LNCaP clone FGC (cell line): Measurements from ENCODE around the gene PCP4.

Source experiments
- DNase-seq: peaks from one replicate; pipeline ENCODE4 v3.0.0-alpha.2; 2011; ENCODE audit warnings: low read depth
- H3K4me3 ChIP-seq: 2 replicates; pipeline ENCODE4 v1.5.1; 2011; ENCODE audit warnings: mild to moderate bottlenecking, low read depth, low read length, control low read depth
- CTCF ChIP-seq: IDR thresholded peaks from 2 replicates; pipeline ENCODE4 v1.5.1; 2012; ENCODE audit warnings: mild to moderate bottlenecking; ENCODE audit not compliant: control insufficient read depth, insufficient read depth; ENCODE audit errors: extremely low read depth

The PCP4 gene

DNA sequence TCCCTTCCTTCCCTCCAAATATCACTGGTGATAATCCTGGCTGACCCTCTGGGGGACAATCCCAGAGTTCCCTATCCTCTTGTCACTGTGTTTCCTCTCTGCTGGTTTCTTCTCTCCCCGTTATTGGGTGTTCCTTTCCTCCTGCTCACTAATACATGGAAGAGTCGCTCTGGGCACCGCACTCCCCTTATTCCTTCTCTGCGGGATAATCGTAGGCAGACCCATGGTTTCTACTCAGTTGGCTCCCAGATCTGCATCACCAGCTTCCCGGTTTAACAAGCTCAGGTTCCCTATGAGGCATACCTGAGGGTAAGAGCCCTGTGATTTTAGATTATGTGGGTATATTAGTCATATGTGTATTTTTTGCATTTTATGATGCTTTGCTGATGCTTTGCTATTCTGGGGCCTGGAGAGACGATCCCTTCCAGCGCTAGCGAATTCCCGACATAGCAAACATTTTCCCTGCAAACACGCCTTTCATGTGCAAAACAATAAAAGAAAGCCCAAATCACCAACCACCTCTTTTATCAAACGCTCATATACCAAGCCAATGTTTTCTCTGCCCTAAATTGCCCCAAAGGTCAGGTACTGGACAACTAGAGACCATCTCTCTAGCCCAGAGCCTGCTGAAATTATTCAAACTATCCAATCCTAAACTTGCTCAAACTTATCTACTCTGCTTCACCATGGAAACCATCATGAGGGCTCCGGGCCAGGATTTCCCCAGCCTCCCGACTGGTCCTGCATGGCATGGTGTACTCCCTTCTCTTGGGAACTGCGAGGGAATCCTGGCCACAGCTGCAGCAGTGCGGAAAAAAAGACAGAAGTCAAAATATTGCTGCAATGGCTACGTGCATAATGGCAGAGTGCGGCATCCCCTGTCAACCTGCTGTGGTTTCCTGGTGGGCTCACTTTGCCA, 84.2 kb downstream of the PCP4 start:
- TF ChIP-seq CTCF = no peak
- H3K4me3 ChIP-seq = no peak overlapping the region
- DNase-seq = no peak

GRCh38 chr21:39952265-39952664, 85.0 kb downstream of the PCP4 start:
- no peak for TF ChIP-seq CTCF
- no peak overlapping the region for H3K4me3 ChIP-seq
- DNase-seq = no peak

DNA sequence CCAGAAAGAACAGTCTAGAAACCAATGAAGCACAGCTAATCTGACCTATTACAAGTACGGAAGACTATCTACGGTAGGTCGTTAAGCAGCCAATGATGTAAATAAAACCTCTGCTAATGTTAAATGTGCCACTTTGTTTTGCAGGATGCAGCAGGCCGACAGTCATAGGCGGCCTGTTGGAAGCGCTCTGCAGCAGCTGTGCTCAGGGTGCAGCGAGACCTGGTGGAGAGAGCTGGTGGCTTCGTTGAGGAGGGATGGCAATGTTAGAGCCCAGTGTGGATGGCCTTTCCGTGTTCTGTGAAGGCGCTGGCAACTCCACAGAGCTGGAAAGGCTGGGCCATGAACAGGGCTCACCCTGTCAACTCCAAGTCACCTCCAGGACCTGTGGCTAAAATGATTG, 87.3 kb downstream of the PCP4 start:
- DNase-seq = no peak
- no peak overlapping the region for H3K4me3 ChIP-seq
- no peak for TF ChIP-seq CTCF

- DNase-seq = no peak
- TF ChIP-seq CTCF = no peak
Measured at GRCh38 chr21:39955326-39955725, 88.1 kb downstream of the PCP4 start.

DNA sequence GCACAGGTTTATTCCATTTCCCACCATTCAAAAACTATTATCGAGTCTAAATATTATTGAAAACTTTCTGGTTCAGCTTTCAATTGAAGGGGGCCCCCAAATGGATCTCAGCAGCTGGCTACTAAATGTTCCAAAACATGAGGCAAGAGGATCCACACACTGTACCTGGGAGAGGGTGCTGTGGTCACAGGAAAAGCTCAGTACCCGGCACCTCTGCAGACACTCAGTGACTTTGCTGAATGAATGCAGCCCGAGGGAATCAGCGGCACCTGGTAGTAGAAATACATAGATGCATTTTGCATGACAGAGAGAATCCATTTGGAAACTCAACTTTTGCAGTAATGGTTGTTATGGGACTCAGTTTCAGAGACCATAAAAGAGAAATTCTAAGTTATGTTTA, 89.3 kb downstream of the PCP4 start:
- TF ChIP-seq CTCF = no peak
- no peak for DNase-seq
- no peak overlapping the region for H3K4me3 ChIP-seq

More at GRCh38 chr21:39955326-39955725, 88.1 kb downstream of the PCP4 start:
- no peak overlapping the region for H3K4me3 ChIP-seq

GRCh38 chr21:39958731-39959130, 91.5 kb downstream of the PCP4 start:
- no peak for DNase-seq
- no peak for TF ChIP-seq CTCF
- H3K4me3 ChIP-seq = no peak overlapping the region

DNA sequence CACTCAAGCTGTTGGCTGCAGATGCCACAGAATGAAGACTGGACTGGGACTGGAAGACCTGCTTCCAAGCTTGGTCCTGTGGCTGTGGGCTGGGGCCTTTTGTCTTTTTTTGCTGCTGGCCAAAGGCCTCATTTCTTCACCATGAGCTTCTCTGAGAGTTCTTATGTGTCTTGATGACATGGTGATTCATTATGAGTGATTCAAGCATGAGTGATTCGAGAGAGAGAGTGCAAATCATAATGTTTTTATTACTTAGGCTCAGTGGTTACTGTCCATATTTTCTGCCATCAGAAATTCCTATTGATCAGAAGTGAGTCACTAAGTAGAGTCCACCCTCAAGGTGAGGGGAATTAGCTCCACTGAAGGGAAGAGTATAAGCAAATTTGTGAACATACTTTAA, 94.0 kb downstream of the PCP4 start:
- DNase-seq = no peak
- no peak for TF ChIP-seq CTCF
- H3K4me3 ChIP-seq = no peak overlapping the region
